NCI-H2029 treated with DMSO at 0.1 percent for 48 hours (cell line): ENCODE measurements around the gene MYO1B.

ENCODE experiments used
- DNase-seq: peaks from one replicate; lab custom pipeline; 2025; lab: John Stamatoyannopoulos, UW

MYO1B gene

GRCh38 chr2:191362841-191363240 is 117.6 kb downstream of the MYO1B start:
- DNase-seq = no peak

GRCh38 chr2:191363267-191363666 is 118.1 kb downstream of the MYO1B start:
- no peak for DNase-seq

GRCh38 chr2:191365089-191365488 is 119.9 kb downstream of the MYO1B start:
- DNase-seq = no peak

GRCh38 chr2:191366199-191366598 is 121.0 kb downstream of the MYO1B start:
- no peak for DNase-seq

GRCh38 chr2:191369034-191369433 is 123.8 kb downstream of the MYO1B start:
- DNase-seq = no peak

GRCh38 chr2:191374366-191374765 is 129.2 kb downstream of the MYO1B start:
- DNase-seq = no peak

- no peak for DNase-seq
Measured at GRCh38 chr2:191374939-191375338, 129.7 kb downstream of the MYO1B start.

- peak; percentile 3 for DNase-seq
Measured at GRCh38 chr2:191376981-191377629, 131.9 kb downstream of the MYO1B start.

GRCh38 chr2:191379375-191379774 is 134.2 kb downstream of the MYO1B start:
- DNase-seq = no peak

GRCh38 chr2:191382801-191383200 is 137.6 kb downstream of the MYO1B start:
- DNase-seq = peak; percentile 41

GRCh38 chr2:191383486-191383885 is 138.3 kb downstream of the MYO1B start:
- no peak for DNase-seq

GRCh38 chr2:191384829-191385228 is 139.6 kb downstream of the MYO1B start:
- DNase-seq = no peak

- DNase-seq = no peak
Measured at GRCh38 chr2:191385416-191386160, 140.4 kb downstream of the MYO1B start.

GRCh38 chr2:191386938-191387536 is 141.8 kb downstream of the MYO1B start:
- no peak for DNase-seq

GRCh38 chr2:191389288-191389687 is 144.1 kb downstream of the MYO1B start:
- DNase-seq = no peak

- DNase-seq = no peak
Measured at GRCh38 chr2:191391171-191391570, 146.0 kb downstream of the MYO1B start.

GRCh38 chr2:191394043-191394442 is 148.8 kb downstream of the MYO1B start:
- DNase-seq = no peak

- DNase-seq = no peak
Measured at GRCh38 chr2:191396794-191397193, 151.6 kb downstream of the MYO1B start.

- DNase-seq = no peak
Measured at GRCh38 chr2:191399601-191400000, 154.4 kb downstream of the MYO1B start.

GRCh38 chr2:191401287-191401686 is 156.1 kb downstream of the MYO1B start:
- no peak for DNase-seq

GRCh38 chr2:191402966-191403565 is 157.9 kb downstream of the MYO1B start:
- DNase-seq = no peak

GRCh38 chr2:191404568-191404991 is 159.4 kb downstream of the MYO1B start:
- no peak for DNase-seq

- DNase-seq = no peak
Measured at GRCh38 chr2:191405546-191405945, 160.3 kb downstream of the MYO1B start.
